ENCODE data around the gene BRME1.
A peak's percentile ranks its signal among the peaks of the same experiment; 100 is the strongest.

Gene BRME1

DNA sequence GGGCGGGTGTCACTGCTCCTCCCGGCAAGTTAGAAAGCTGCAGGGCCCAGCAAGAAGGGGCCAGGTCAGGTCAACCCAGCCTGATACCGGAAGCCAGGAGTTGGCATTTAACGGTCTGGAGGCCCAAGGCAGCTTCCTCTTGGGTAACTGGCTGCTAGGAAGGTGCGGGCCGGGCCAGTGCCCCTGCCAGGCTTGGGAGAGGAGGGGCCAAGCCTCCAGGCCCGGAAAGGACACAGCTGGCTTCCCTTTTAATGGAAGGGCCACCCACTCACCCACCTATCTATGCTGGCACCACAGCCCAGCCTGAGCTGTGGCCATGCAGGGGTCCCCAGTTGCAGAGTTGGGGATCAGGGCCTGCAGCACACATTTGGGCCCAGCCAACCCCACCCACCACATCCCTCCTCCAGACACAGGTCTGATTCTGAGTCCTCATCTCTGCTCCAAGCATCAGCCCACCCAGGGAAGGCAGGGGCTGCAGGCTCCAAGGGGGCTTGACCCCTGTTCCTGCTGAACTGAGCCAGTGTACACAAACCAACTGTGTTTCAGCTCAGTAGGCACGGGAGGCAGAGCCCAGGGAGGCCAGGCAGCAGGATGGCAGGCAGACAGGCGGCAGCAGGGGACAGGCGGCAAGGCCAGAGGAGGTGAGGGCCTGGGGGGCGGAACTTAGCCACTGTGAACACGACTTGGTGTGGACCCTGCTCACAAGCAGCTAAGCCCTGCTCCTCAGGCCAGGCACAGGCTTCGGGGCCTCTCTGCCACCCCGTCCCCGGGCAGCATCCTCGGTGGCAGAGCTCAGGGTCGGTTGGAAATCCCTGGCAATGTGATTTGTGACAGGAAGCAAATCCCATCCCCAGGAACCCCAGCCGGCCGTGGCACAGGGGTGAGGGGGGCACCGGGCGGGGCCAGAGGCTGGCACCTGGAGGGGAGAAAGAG lies 69.9 kb downstream of the BRME1 start:
- peak; percentile 47 for DNase-seq (ENCODE audit: low read depth)

DNA sequence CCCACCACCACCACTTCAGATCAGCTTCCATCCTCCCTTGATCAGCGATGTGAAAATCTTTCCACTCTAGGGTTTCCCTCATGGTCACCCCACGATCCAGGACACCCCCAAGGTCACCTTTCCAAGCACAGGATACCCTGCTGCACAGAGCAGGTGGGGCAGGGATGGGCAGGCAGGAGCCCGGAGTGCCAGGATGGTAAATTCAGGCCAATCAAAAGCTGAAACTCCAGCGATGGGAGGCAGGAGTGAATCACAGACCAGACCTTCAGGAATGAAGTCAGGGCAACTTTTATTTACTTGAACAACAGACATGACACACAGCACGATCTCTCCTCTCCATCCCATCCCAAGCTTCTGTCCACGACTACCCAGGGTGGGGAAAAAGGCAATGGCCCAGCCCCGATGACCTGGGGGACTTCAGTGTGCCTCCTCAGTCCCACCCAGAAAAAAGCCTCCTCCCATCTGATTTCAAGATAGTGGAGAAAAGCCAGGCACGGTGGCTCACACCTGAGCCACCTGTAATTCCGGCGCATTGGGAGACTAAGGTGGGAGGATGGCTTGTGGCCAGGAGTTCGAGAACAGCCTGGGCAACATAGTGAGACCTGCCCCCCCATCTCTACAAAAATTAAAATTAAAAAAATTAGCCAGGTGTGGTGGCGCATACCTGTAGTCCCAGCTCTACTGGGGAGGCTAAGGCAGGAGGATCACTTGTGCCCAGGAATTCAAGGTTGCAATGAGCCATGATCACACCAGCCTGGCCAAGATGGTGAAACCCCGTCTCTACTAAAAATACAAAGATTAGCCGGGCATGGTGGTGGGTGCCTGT lies 71.5 kb downstream of the BRME1 start:
- TF ChIP-seq, protein P1, sequence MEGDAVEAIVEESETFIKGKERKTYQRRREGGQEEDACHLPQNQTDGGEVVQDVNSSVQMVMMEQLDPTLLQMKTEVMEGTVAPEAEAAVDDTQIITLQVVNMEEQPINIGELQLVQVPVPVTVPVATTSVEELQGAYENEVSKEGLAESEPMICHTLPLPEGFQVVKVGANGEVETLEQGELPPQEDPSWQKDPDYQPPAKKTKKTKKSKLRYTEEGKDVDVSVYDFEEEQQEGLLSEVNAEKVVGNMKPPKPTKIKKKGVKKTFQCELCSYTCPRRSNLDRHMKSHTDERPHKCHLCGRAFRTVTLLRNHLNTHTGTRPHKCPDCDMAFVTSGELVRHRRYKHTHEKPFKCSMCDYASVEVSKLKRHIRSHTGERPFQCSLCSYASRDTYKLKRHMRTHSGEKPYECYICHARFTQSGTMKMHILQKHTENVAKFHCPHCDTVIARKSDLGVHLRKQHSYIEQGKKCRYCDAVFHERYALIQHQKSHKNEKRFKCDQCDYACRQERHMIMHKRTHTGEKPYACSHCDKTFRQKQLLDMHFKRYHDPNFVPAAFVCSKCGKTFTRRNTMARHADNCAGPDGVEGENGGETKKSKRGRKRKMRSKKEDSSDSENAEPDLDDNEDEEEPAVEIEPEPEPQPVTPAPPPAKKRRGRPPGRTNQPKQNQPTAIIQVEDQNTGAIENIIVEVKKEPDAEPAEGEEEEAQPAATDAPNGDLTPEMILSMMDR (conservative IDR thresholded peaks at IDR 0.05; ENCODE audit: low read length): no peak
- no peak overlapping the region for H3K4me3 ChIP-seq (ENCODE audit: low read length)
- DNase-seq (ENCODE audit: low read depth): peak; percentile 65

More for the DNA sequence above, 69.9 kb downstream of the BRME1 start:
- TF ChIP-seq, protein P1 (conservative IDR thresholded peaks at IDR 0.05; ENCODE audit: low read length): no peak
- no peak overlapping the region; the same call in none of the 2 replicates for H3K4me3 ChIP-seq (ENCODE audit: low read length)

DNA sequence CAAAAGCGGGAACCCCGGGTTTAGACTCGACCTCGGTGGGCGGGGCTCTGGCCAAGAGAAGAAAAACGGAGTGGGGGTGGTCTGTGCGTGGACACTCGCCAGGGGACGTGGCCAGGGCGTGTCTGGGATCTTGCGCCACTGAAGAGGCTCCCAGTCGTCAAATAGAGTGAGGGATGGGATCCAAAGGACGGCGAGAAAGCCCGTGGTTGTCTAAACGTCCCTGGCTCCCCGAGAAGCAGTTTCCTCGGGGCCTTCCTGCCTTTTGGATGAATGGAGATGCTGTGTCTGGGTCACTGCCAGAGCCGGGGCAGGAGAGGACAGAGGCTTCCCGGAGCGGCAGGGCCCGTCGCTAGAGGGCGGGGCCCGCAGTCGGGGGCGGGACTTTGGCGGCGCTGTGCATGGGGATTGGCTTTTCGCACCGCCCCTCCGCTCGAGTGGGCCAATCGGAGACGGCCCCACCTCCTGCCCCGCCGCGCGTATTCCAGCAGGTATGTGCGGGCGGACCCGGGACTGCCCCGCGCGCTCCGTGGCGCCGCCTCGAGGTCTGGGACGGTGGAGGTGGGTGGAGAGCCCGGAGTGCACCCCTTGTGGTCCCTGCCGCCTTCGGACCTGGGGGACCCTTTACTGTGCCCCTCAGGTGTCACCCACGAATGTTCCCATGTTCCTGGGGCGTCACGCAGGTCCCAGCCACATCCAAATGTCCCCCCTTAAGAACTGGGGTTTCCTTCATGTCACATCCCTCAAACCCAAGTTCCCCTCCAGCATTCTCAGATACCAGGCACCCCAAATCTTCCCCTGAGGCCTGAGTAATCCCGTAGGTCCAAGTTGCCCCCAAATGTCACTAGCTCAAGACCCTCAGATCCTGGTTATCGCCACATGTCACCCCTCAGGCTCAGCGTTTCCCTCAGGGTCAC lies 72.3 kb downstream of the BRME1 start:
- TF ChIP-seq, protein P1 (conservative IDR thresholded peaks at IDR 0.05; ENCODE audit: low read length): peak; percentile 40
- DNase-seq (ENCODE audit: low read depth): peak; percentile 89
- no peak overlapping the region; the same call in 1 of the 2 replicates for H3K4me3 ChIP-seq (ENCODE audit: low read length)
